Measurements from ENCODE around the gene UBE2L6.

GRCh38 chr11:57549983-57550382 lies 17.5 kb downstream of the UBE2L6 start:
- TF ChIP-seq CTCF (IDR thresholded peaks at IDR 0.05) (no peak), POLR2AphosphoS5 (IDR thresholded peaks at IDR 0.05; ENCODE audit: insufficient read depth in 1 of 2, low read depth in 1 of 2) (no peak)

Measured in vagina (tissue), 2 donors.